COLO668 (cell line): ENCODE measurements around the gene CEP57.
A peak's percentile ranks its signal among the peaks of the same experiment; 100 is the strongest.
"Not testable (repeated sequence)": the region's sequence is repeated elsewhere in the genome, so short reads cannot be mapped to it uniquely, and the experiment has no call there.

Experiments
- DNase-seq: peaks from one replicate; lab custom pipeline; 2025; ENCODE audit not compliant: unreplicated experiment; lab: John Stamatoyannopoulos, UW

Gene CEP57

GRCh38 chr11:95796501-95796900 is 6.2 kb downstream of the CEP57 start:
- no peak for DNase-seq

- no peak for DNase-seq
Observed at GRCh38 chr11:95799546-95799945, 9.2 kb downstream of the CEP57 start.

- no peak for DNase-seq
Observed at GRCh38 chr11:95800438-95800837, 10.1 kb downstream of the CEP57 start.

- no peak for DNase-seq
Observed at GRCh38 chr11:95802806-95803205, 12.5 kb downstream of the CEP57 start.

GRCh38 chr11:95803973-95804372 is 13.7 kb downstream of the CEP57 start:
- DNase-seq, result no peak

GRCh38 chr11:95805869-95806268 is 15.6 kb downstream of the CEP57 start:
- no peak for DNase-seq

- not testable (repeated sequence) for DNase-seq
Observed at GRCh38 chr11:95806464-95806863, 16.2 kb downstream of the CEP57 start.

- not testable (repeated sequence) for DNase-seq
Observed at GRCh38 chr11:95811052-95811451, 20.8 kb downstream of the CEP57 start.

- DNase-seq, result no peak
Observed at GRCh38 chr11:95816037-95816436, 25.7 kb downstream of the CEP57 start.

GRCh38 chr11:95821640-95822039 is 31.3 kb downstream of the CEP57 start:
- no peak for DNase-seq

GRCh38 chr11:95827696-95828095 is 37.4 kb downstream of the CEP57 start:
- DNase-seq, result no peak

GRCh38 chr11:95829580-95830259 is 39.4 kb downstream of the CEP57 start:
- no peak for DNase-seq

- no peak for DNase-seq
Observed at GRCh38 chr11:95831198-95831883, 41.0 kb downstream of the CEP57 start.

- no peak for DNase-seq
Observed at GRCh38 chr11:95832763-95833162, 42.5 kb downstream of the CEP57 start.

- no peak for DNase-seq
Observed at GRCh38 chr11:95833378-95833777, 43.1 kb downstream of the CEP57 start.

GRCh38 chr11:95835351-95835750 is 45.1 kb downstream of the CEP57 start:
- DNase-seq, result no peak

- peak; percentile 54 for DNase-seq
Observed at GRCh38 chr11:95835768-95836488, 45.6 kb downstream of the CEP57 start.

GRCh38 chr11:95845167-95845566 is 54.9 kb downstream of the CEP57 start:
- DNase-seq, result no peak

- DNase-seq, result peak; percentile 7
Observed at GRCh38 chr11:95849087-95849825, 59.0 kb downstream of the CEP57 start.

- no peak for DNase-seq
Observed at GRCh38 chr11:95850137-95850536, 59.8 kb downstream of the CEP57 start.

GRCh38 chr11:95853138-95853537 is 62.8 kb downstream of the CEP57 start:
- no peak for DNase-seq
